Stimulated activated CD4-positive, alpha-beta T cell treated with anti-CD3 and anti-CD28 coated beads, Interleukin-1b, Interleukin-23, amount 100 ng/mL, for 24 hours (primary cell): ENCODE results near the gene DOCK1.

ENCODE experiments used
- DNase-seq, 4 experiments: peaks; one replicate each; pipeline ENCODE4 v3.0.0-alpha.2; 2020; ENCODE audit warnings: low read depth in 4 of 4, low spot score in 1 of 4

Gene DOCK1

GRCh38 chr10:127196282-127197153 lies 291.3 kb downstream of the DOCK1 start, which contains the start of gene INSYN2A:
Gene INSYN2A, minus strand, starts transcription at chr10:127196591. Its CDS starts 20,196 bp downstream, at chr10:127176395.
- DNase-seq, result no peak

- DNase-seq, result no peak
These were observed 291.9 kb downstream of the DOCK1 start for GRCh38 chr10:127197154-127197432.

GRCh38 chr10:127198307-127198706 lies 293.1 kb downstream of the DOCK1 start:
- DNase-seq, result no peak

- DNase-seq, result no peak
These were observed 293.5 kb downstream of the DOCK1 start for GRCh38 chr10:127198721-127199120.

GRCh38 chr10:127200646-127201045 lies 295.4 kb downstream of the DOCK1 start:
- DNase-seq, result no peak

GRCh38 chr10:127203067-127203466 lies 297.8 kb downstream of the DOCK1 start:
- DNase-seq, result no peak

- no peak for DNase-seq
These were observed 301.9 kb downstream of the DOCK1 start for GRCh38 chr10:127207081-127207480.

GRCh38 chr10:127210936-127211466 lies 305.8 kb downstream of the DOCK1 start:
- no peak for DNase-seq

GRCh38 chr10:127215866-127216265 lies 310.6 kb downstream of the DOCK1 start:
- DNase-seq, result no peak

- DNase-seq, result no peak
These were observed 311.0 kb downstream of the DOCK1 start for GRCh38 chr10:127216274-127216673.

GRCh38 chr10:127216786-127217185 lies 311.6 kb downstream of the DOCK1 start:
- no peak for DNase-seq

- DNase-seq, result no peak
These were observed 313.4 kb downstream of the DOCK1 start for GRCh38 chr10:127218658-127219057.

- DNase-seq, result no peak
These were observed 316.1 kb downstream of the DOCK1 start for GRCh38 chr10:127221281-127221680.

- DNase-seq, result no peak
These were observed 321.8 kb downstream of the DOCK1 start for GRCh38 chr10:127227027-127227426.

- DNase-seq, result no peak
These were observed 322.4 kb downstream of the DOCK1 start for GRCh38 chr10:127227663-127228062.

GRCh38 chr10:127228195-127228787 lies 323.1 kb downstream of the DOCK1 start:
- DNase-seq, result no peak

- no peak for DNase-seq
These were observed 329.1 kb downstream of the DOCK1 start for GRCh38 chr10:127234306-127234800.

- no peak for DNase-seq
These were observed 331.0 kb downstream of the DOCK1 start for GRCh38 chr10:127236266-127236665.

GRCh38 chr10:127242914-127243313 lies 337.7 kb downstream of the DOCK1 start:
- no peak for DNase-seq

- DNase-seq, result peak in 1 of 4 experiments; percentile 25
These were observed 338.5 kb downstream of the DOCK1 start for GRCh38 chr10:127243490-127244272.

- DNase-seq, result no peak
These were observed 340.2 kb downstream of the DOCK1 start for GRCh38 chr10:127245456-127245855.
